NCI-H2029 (cell line): ENCODE results near the gene SARS1.
"Not testable (repeated sequence)": the region's sequence is repeated elsewhere in the genome, so short reads cannot be mapped to it uniquely, and the experiment has no call there.

Source experiments
- DNase-seq: peaks from one replicate; lab custom pipeline; 2025; lab: John Stamatoyannopoulos, UW

SARS1 gene

GRCh38 chr1:109275706-109276345 lies 62.1 kb downstream of the SARS1 start:
- DNase-seq = no peak

GRCh38 chr1:109277434-109278204 lies 63.9 kb downstream of the SARS1 start:
- peak; percentile 55 for DNase-seq

GRCh38 chr1:109279615-109280278 lies 66.0 kb downstream of the SARS1 start:
- DNase-seq = no peak

GRCh38 chr1:109280862-109281261 lies 67.1 kb downstream of the SARS1 start:
- DNase-seq = no peak

- no peak for DNase-seq
Observed at GRCh38 chr1:109281680-109282496, 68.2 kb downstream of the SARS1 start.

GRCh38 chr1:109282497-109282951 lies 68.8 kb downstream of the SARS1 start:
- no peak for DNase-seq

- DNase-seq = peak; percentile 95
Observed at GRCh38 chr1:109282952-109283747, 69.4 kb downstream of the SARS1 start, which contains the start of gene PSRC1. Gene PSRC1 (minus strand): TSS chr1:109283145.

- DNase-seq = no peak
Observed at GRCh38 chr1:109283748-109284600, 70.3 kb downstream of the SARS1 start.

- DNase-seq = not testable (repeated sequence)
Observed at GRCh38 chr1:109286762-109287161, 73.0 kb downstream of the SARS1 start.
